Karpas-422 (cell line): Measurements from ENCODE around the gene POR. TPM values are rescaled to one million over a fixed set of nuclear protein-coding genes. Genes with fewer than 3 reads are reported as not detected.

Source experiments
- DNase-seq: peaks from one replicate; pipeline ENCODE4 v3.0.0-alpha.2; 2015
- H2AFZ ChIP-seq: fragments of 200-600 bp; sonication (generic); 2 replicates; pipeline ENCODE4 v1.6.1; 2014; ENCODE audit warnings: antibody characterized with exemption, low read length, mixed read lengths
- H3K27ac ChIP-seq: fragments of 200-600 bp; sonication (generic); 2 replicates; pipeline ENCODE4 v1.5.1; 2014; ENCODE audit warnings: mild to moderate bottlenecking, low read length, moderate library complexity
- H3K27me3 ChIP-seq: fragments of 200-600 bp; sonication (generic); 2 replicates; pipeline ENCODE4 v1.6.1; 2014; ENCODE audit warnings: low read length, mixed read lengths
- H3K36me3 ChIP-seq: fragments of 200-600 bp; sonication (generic); 2 replicates; pipeline ENCODE4 v1.6.1; 2014; ENCODE audit warnings: low read length, mixed read lengths; ENCODE audit not compliant: insufficient read depth
- H3K4me1 ChIP-seq: fragments of 200-600 bp; sonication (generic); 2 replicates; pipeline ENCODE4 v1.6.1; 2014; ENCODE audit warnings: mild to moderate bottlenecking, low read length, mixed read lengths
- H3K4me2 ChIP-seq: fragments of 200-600 bp; sonication (generic); 2 replicates; pipeline ENCODE4 v1.6.1; 2014; ENCODE audit warnings: low read length, low read depth, mild to moderate bottlenecking; ENCODE audit not compliant: poor library complexity, severe bottlenecking
- H3K4me3 ChIP-seq: fragments of 200-600 bp; sonication (generic); 2 replicates; pipeline ENCODE4 v1.5.1; 2014; ENCODE audit warnings: mild to moderate bottlenecking, antibody characterized with exemption, low read length, mixed read lengths
- H3K79me2 ChIP-seq: fragments of 200-600 bp; sonication (generic); 2 replicates; pipeline ENCODE4 v1.6.1; 2014; ENCODE audit warnings: mild to moderate bottlenecking, low read length, mixed read lengths
- H3K9ac ChIP-seq: fragments of 200-600 bp; sonication (generic); 2 replicates; pipeline ENCODE4 v1.6.0; 2014; ENCODE audit warnings: low read length
- H3K9me2 ChIP-seq: fragments of 200-600 bp; sonication (generic), shearing (Covaris generic); replicated peaks from 2 replicates; pipeline ENCODE4 v1.6.0; 2014; ENCODE audit warnings: mild to moderate bottlenecking, low read length, moderate library complexity; ENCODE audit not compliant: insufficient read depth
- H3K9me3 ChIP-seq: fragments of 300-700, 200-600 bp; sonication (generic); 2 replicates; pipeline ENCODE4 v1.6.1; 2014; ENCODE audit warnings: low read length, mixed read lengths
- H4K20me1 ChIP-seq: fragments of 200-600 bp; sonication (generic); 2 replicates; pipeline ENCODE4 v1.6.1; 2014; ENCODE audit warnings: mild to moderate bottlenecking, antibody characterized with exemption, low read length, low read depth; ENCODE audit not compliant: insufficient read depth
- total RNA-seq: library from RNA; depleted of rRNA; stranded (reverse); fragments of >200 nt; shearing (Covaris generic); gene quantifications from 2 replicates; pipeline ENCODE4 v1.2.3, GENCODE V29; 2014; ENCODE audit warnings: low replicate concordance

Gene POR
- total RNA-seq, 1 experiment from 2014 or later = 19.8 TPM

GRCh38 chr7:75971961-75972763 is 57.2 kb downstream of the POR start:
- H3K36me3 ChIP-seq = no peaks in the 10 kb centered on the region
- H3K79me2 ChIP-seq = no peaks in the 10 kb centered on the region
- no peaks in the 10 kb centered on the region for H3K4me1 ChIP-seq
- DNase-seq = no peak
- no peak overlapping the region for H3K4me2 ChIP-seq
- H3K27me3 ChIP-seq = no peaks in the 10 kb centered on the region
- H3K9me2 ChIP-seq = no peaks in the 10 kb centered on the region
- no peaks in the 10 kb centered on the region for H4K20me1 ChIP-seq
- no peak overlapping the region for H3K4me3 ChIP-seq
- H3K9ac ChIP-seq = no peak overlapping the region
- H2AFZ ChIP-seq = no peak overlapping the region
- no peak overlapping the region for H3K27ac ChIP-seq
- H3K9me3 ChIP-seq = no peaks in the 10 kb centered on the region

GRCh38 chr7:75977743-75978142 is 62.8 kb downstream of the POR start:
- no peaks in the 10 kb centered on the region for H3K36me3 ChIP-seq
- no peak overlapping the region for H3K4me3 ChIP-seq
- H3K9me2 ChIP-seq = no peaks in the 10 kb centered on the region
- no peaks in the 10 kb centered on the region for H3K27me3 ChIP-seq
- H4K20me1 ChIP-seq = no peaks in the 10 kb centered on the region
- H3K9me3 ChIP-seq = no peaks in the 10 kb centered on the region
- no peak overlapping the region for H3K27ac ChIP-seq
- H3K4me1 ChIP-seq = no peaks in the 10 kb centered on the region
- no peak overlapping the region for H2AFZ ChIP-seq
- no peaks in the 10 kb centered on the region for H3K79me2 ChIP-seq
- DNase-seq = no peak
- H3K4me2 ChIP-seq = no peak overlapping the region
- no peak overlapping the region for H3K9ac ChIP-seq

GRCh38 chr7:75979759-75980429 is 64.9 kb downstream of the POR start:
- H3K4me3 ChIP-seq = no peak overlapping the region
- H3K79me2 ChIP-seq = no peaks in the 10 kb centered on the region
- H3K4me1 ChIP-seq = no peaks in the 10 kb centered on the region
- no peak overlapping the region for H3K4me2 ChIP-seq
- H3K9me3 ChIP-seq = no peaks in the 10 kb centered on the region
- no peaks in the 10 kb centered on the region for H3K9me2 ChIP-seq
- H4K20me1 ChIP-seq = no peaks in the 10 kb centered on the region
- H3K9ac ChIP-seq = no peak overlapping the region
- no peaks in the 10 kb centered on the region for H3K27me3 ChIP-seq
- no peaks in the 10 kb centered on the region for H3K36me3 ChIP-seq
- DNase-seq = no peak
- H2AFZ ChIP-seq = no peak overlapping the region
- no peak overlapping the region for H3K27ac ChIP-seq

- Histone ChIP-seq H3K9ac (no peak overlapping the region), H3K4me2 (no peak overlapping the region), H3K4me1 (no peaks in the 10 kb centered on the region), H3K79me2 (no peaks in the 10 kb centered on the region), H3K9me3 (no peaks in the 10 kb centered on the region), H3K36me3 (no peaks in the 10 kb centered on the region), H3K9me2 (no peaks in the 10 kb centered on the region), H3K27ac (no peak overlapping the region), H3K27me3 (no peaks in the 10 kb centered on the region), H2AFZ (no peak overlapping the region), H3K4me3 (no peak overlapping the region), H4K20me1 (no peaks in the 10 kb centered on the region)
- DNase-seq = no peak
These were observed 65.7 kb downstream of the POR start for GRCh38 chr7:75980430-75981202.

DNA sequence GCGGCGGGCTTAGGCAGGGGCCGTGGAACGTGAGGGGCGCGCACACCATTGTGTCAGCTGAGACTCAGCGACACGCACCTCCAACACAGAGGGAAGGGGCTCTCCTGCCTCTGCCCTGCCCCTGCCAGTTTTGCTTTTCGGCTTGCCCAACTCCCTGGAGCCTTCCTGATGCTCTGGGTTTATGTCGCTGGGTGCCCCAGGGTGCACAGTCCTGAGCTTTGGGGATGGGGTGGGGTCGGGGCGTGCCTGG is 66.2 kb downstream of the POR start:
- Histone ChIP-seq H3K79me2 (no peaks in the 10 kb centered on the region), H3K27ac (no peak overlapping the region), H2AFZ (no peak overlapping the region), H3K9me3 (no peaks in the 10 kb centered on the region), H4K20me1 (no peaks in the 10 kb centered on the region), H3K4me3 (no peak overlapping the region), H3K4me1 (no peaks in the 10 kb centered on the region), H3K36me3 (no peaks in the 10 kb centered on the region), H3K4me2 (no peak overlapping the region), H3K9me2 (no peaks in the 10 kb centered on the region), H3K9ac (no peak overlapping the region), H3K27me3 (no peaks in the 10 kb centered on the region)
- no peak for DNase-seq

DNA sequence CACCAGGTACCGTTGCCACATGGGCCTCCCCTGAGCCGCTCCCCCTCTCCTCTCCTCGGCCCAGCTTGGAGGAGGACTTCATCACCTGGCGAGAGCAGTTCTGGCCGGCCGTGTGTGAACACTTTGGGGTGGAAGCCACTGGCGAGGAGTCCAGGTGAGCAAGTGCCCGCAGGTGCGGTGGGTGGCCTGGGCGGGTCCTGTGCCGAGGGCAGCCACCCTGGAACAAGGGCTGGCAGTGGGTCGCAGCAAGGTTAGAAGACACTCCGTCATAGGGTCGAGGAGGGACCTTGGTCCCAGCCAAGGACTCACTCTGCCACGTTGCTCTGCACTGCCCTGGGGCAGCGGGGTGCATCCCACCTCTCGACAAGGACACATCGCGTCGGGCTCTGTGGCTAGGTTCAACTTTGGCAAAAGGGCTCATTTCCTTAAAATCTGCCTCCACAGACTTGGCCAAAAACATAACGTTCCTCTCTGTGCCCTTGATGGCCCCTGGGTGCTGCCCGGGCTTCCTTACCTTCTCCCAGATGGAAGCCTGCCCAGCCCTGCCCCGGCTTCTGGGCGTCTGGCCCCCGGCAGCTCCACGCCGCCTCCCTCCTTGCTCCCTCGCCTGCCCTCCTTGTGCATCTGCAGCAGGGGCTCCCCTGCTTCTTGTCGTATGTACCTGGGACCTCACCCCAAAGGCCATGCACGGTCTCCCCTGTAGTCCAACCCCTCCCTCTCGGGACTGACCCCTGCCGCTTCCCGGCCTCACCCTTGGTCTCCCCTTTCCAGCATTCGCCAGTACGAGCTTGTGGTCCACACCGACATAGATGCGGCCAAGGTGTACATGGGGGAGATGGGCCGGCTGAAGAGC is 66.7 kb downstream of the POR start:
- Histone ChIP-seq H2AFZ (no peak overlapping the region), H3K79me2 (no peaks in the 10 kb centered on the region), H3K9me3 (no peaks in the 10 kb centered on the region), H3K4me1 (no peaks in the 10 kb centered on the region), H4K20me1 (no peaks in the 10 kb centered on the region), H3K27ac (no peak overlapping the region), H3K4me2 (no peak overlapping the region), H3K36me3 (no peaks in the 10 kb centered on the region), H3K4me3 (no peak overlapping the region), H3K9me2 (no peaks in the 10 kb centered on the region), H3K27me3 (no peaks in the 10 kb centered on the region), H3K9ac (no peak overlapping the region)
- DNase-seq = no peak

GRCh38 chr7:75982306-75983064 is 67.5 kb downstream of the POR start:
- no peak overlapping the region for H3K9ac ChIP-seq
- no peaks in the 10 kb centered on the region for H3K9me3 ChIP-seq
- H3K36me3 ChIP-seq = no peaks in the 10 kb centered on the region

More at GRCh38 chr7:75982306-75983064, 67.5 kb downstream of the POR start:
- H3K9me2 ChIP-seq = no peaks in the 10 kb centered on the region
- no peaks in the 10 kb centered on the region for H3K27me3 ChIP-seq
- H3K4me3 ChIP-seq = no peak overlapping the region
- no peak for DNase-seq
- no peak overlapping the region for H3K4me2 ChIP-seq
- no peak overlapping the region for H2AFZ ChIP-seq
- H3K4me1 ChIP-seq = no peaks in the 10 kb centered on the region
- H3K79me2 ChIP-seq = no peaks in the 10 kb centered on the region
- no peaks in the 10 kb centered on the region for H4K20me1 ChIP-seq
- H3K27ac ChIP-seq = no peak overlapping the region
